ENCODE data around the gene BTN1A1.
A peak's percentile ranks its signal among the peaks of the same experiment; 100 is the strongest.

The BTN1A1 gene

GRCh38 chr6:26457806-26458688 is 42.1 kb upstream of the BTN1A1 start, which contains the start of gene BTN2A1 (continued):
- TF ChIP-seq, protein P1, sequence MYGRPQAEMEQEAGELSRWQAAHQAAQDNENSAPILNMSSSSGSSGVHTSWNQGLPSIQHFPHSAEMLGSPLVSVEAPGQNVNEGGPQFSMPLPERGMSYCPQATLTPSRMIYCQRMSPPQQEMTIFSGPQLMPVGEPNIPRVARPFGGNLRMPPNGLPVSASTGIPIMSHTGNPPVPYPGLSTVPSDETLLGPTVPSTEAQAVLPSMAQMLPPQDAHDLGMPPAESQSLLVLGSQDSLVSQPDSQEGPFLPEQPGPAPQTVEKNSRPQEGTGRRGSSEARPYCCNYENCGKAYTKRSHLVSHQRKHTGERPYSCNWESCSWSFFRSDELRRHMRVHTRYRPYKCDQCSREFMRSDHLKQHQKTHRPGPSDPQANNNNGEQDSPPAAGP (tag by site-specific recombination; IDR thresholded peaks at IDR 0.05): no peak
- TF ChIP-seq BCL11B (tag by site-specific recombination; IDR thresholded peaks at IDR 0.05; ENCODE audit: low read depth) (no peak), ZNF121 (tag by site-specific recombination; IDR thresholded peaks at IDR 0.05) (no peak), ZBTB7A (tag by site-specific recombination; IDR thresholded peaks at IDR 0.05; ENCODE audit: low read depth) (no peak), ZNF366 (tag by site-specific recombination; conservative IDR thresholded peaks at IDR 0.05) (peak; percentile 88), GLIS2 (tag by site-specific recombination; IDR thresholded peaks at IDR 0.05) (peak; percentile 61), ZNF785 (tag by site-specific recombination; IDR thresholded peaks at IDR 0.05) (no peak), ZNF514 (tag by site-specific recombination; IDR thresholded peaks at IDR 0.05) (no peak), ZNF621 (tag by site-specific recombination; IDR thresholded peaks at IDR 0.05) (no peak), ZNF776 (tag by site-specific recombination; IDR thresholded peaks at IDR 0.05; ENCODE audit: borderline replicate concordance) (no peak), ZNF549 (tag by site-specific recombination; IDR thresholded peaks at IDR 0.05) (no peak), ZBTB44 (tag by site-specific recombination; IDR thresholded peaks at IDR 0.05) (no peak), SALL2 (tag by site-specific recombination; IDR thresholded peaks at IDR 0.05; ENCODE audit: borderline replicate concordance) (no peak), ZFP41 (tag by site-specific recombination; IDR thresholded peaks at IDR 0.05; ENCODE audit: borderline replicate concordance) (no peak), TRIM28 (IDR thresholded peaks at IDR 0.05; ENCODE audit: borderline replicate concordance, low read length) (no peak), ZSCAN18 (tag by site-specific recombination; IDR thresholded peaks at IDR 0.05) (no peak), ZNF585B (tag by site-specific recombination; IDR thresholded peaks at IDR 0.05) (no peak), ZNF155 (tag by site-specific recombination; IDR thresholded peaks at IDR 0.05) (no peak), ZNF624 (tag by site-specific recombination; IDR thresholded peaks at IDR 0.05) (no peak), PBX3 (CRISPR knock-in tag; IDR thresholded peaks at IDR 0.05) (no peak), ZNF501 (tag by site-specific recombination; IDR thresholded peaks at IDR 0.05) (peak; percentile 50; the same call in 1 of the 2 replicates), ZNF394 (tag by site-specific recombination; IDR thresholded peaks at IDR 0.05; ENCODE audit: borderline replicate concordance) (no peak)
- TF ChIP-seq, protein P2, sequence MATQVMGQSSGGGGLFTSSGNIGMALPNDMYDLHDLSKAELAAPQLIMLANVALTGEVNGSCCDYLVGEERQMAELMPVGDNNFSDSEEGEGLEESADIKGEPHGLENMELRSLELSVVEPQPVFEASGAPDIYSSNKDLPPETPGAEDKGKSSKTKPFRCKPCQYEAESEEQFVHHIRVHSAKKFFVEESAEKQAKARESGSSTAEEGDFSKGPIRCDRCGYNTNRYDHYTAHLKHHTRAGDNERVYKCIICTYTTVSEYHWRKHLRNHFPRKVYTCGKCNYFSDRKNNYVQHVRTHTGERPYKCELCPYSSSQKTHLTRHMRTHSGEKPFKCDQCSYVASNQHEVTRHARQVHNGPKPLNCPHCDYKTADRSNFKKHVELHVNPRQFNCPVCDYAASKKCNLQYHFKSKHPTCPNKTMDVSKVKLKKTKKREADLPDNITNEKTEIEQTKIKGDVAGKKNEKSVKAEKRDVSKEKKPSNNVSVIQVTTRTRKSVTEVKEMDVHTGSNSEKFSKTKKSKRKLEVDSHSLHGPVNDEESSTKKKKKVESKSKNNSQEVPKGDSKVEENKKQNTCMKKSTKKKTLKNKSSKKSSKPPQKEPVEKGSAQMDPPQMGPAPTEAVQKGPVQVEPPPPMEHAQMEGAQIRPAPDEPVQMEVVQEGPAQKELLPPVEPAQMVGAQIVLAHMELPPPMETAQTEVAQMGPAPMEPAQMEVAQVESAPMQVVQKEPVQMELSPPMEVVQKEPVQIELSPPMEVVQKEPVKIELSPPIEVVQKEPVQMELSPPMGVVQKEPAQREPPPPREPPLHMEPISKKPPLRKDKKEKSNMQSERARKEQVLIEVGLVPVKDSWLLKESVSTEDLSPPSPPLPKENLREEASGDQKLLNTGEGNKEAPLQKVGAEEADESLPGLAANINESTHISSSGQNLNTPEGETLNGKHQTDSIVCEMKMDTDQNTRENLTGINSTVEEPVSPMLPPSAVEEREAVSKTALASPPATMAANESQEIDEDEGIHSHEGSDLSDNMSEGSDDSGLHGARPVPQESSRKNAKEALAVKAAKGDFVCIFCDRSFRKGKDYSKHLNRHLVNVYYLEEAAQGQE (tag by site-specific recombination; IDR thresholded peaks at IDR 0.05): no peak
- TF ChIP-seq, protein P3, sequence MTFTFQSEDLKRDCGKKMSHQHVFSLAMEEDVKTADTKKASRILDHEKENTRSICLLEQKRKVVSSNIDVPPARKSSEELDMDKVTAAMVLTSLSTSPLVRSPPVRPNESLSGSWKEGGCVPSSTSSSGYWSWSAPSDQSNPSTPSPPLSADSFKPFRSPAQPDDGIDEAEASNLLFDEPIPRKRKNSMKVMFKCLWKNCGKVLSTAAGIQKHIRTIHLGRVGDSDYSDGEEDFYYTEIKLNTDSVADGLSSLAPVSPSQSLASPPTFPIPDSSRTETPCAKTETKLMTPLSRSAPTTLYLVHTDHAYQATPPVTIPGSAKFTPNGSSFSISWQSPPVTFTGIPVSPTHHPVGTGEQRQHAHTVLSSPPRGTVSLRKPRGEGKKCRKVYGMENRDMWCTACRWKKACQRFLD (tag by site-specific recombination; IDR thresholded peaks at IDR 0.05): no peak
- TF ChIP-seq, protein P4, sequence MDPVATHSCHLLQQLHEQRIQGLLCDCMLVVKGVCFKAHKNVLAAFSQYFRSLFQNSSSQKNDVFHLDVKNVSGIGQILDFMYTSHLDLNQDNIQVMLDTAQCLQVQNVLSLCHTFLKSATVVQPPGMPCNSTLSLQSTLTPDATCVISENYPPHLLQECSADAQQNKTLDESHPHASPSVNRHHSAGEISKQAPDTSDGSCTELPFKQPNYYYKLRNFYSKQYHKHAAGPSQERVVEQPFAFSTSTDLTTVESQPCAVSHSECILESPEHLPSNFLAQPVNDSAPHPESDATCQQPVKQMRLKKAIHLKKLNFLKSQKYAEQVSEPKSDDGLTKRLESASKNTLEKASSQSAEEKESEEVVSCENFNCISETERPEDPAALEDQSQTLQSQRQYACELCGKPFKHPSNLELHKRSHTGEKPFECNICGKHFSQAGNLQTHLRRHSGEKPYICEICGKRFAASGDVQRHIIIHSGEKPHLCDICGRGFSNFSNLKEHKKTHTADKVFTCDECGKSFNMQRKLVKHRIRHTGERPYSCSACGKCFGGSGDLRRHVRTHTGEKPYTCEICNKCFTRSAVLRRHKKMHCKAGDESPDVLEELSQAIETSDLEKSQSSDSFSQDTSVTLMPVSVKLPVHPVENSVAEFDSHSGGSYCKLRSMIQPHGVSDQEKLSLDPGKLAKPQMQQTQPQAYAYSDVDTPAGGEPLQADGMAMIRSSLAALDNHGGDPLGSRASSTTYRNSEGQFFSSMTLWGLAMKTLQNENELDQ (tag by site-specific recombination; IDR thresholded peaks at IDR 0.05; ENCODE audit: low read depth): no peak
